MG63 (cell line): Measurements from ENCODE around the gene ZDHHC8. TPM values are rescaled to one million over a fixed set of nuclear protein-coding genes. Genes with fewer than 3 reads are reported as not detected.

Experiments
- DNase-seq: peaks from one replicate; pipeline ENCODE4 v3.0.0-alpha.2; 2020
- H3K27me3 ChIP-seq: fragments of 250-450 bp; sonication (Bioruptor Pico); 2 replicates; pipeline ENCODE4 v1.5.1; 2020; ENCODE audit warnings: mild to moderate bottlenecking, moderate library complexity
- H3K36me3 ChIP-seq: fragments of 250-450 bp; sonication (Bioruptor Pico); 2 replicates; pipeline ENCODE4 v1.5.1; 2020; ENCODE audit warnings: mild to moderate bottlenecking, moderate library complexity
- H3K4me3 ChIP-seq: fragments of 250-450 bp; sonication (Bioruptor Pico); 2 replicates; pipeline ENCODE4 v1.5.1; 2020; ENCODE audit warnings: mild to moderate bottlenecking, moderate library complexity
- H3K9me3 ChIP-seq: fragments of 250-450 bp; sonication (Bioruptor Pico); 2 replicates; pipeline ENCODE4 v1.5.1; 2020; ENCODE audit warnings: mild to moderate bottlenecking, moderate library complexity
- total RNA-seq: library from RNA; depleted of rRNA; stranded (reverse); fragments of >200 nt; shearing (Covaris generic); gene quantifications from 2 replicates; pipeline ENCODE4 v1.2.3, GENCODE V29; 2014; ENCODE audit warnings: low replicate concordance

ZDHHC8 gene
- total RNA-seq, 1 experiment from 2014 or later = 9.6 TPM

- peak; percentile 66 for DNase-seq
- no peaks in the 10 kb centered on the region for H3K9me3 ChIP-seq
- H3K36me3 ChIP-seq = peaks cover 9% of the 10 kb centered on the region
- H3K27me3 ChIP-seq = no peaks in the 10 kb centered on the region
- peak overlapping the region; percentile 69 for H3K4me3 ChIP-seq
These were observed 468 bp downstream of the ZDHHC8 start for GRCh38 chr22:20131859-20132685.

DNA sequence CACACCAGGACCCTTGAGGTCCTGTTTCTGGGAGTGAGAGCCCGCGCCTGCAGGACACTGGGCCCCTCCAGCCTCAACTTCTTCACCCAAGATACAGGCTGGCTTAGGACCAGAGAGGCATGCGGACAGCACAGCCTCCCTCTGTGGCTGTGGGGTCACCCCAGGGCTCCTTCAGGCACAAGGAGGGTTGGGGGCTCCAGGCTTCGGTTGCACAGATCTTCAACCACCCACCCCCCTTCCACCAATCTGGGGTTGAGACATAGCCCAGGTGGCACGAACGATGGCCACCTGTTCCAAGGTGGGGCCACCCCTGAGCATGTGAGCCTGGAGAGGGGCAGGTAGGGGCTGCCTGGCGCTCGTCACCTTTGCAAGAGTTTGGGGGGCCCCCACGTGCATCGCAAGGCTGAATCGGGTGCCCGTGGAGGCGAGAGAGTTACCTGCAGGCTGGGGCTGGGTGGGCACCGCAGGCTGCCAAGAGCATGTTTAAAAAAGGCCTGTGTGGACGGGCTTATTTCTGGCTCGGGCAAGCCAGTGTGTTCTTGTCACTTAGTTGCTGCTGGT, 1.2 kb downstream of the ZDHHC8 start:
- H3K4me3 ChIP-seq = peak overlapping the region; percentile 69
- DNase-seq = no peak
- H3K9me3 ChIP-seq = no peaks in the 10 kb centered on the region
- no peaks in the 10 kb centered on the region for H3K27me3 ChIP-seq
- peaks cover 3% of the 10 kb centered on the region for H3K36me3 ChIP-seq

DNA sequence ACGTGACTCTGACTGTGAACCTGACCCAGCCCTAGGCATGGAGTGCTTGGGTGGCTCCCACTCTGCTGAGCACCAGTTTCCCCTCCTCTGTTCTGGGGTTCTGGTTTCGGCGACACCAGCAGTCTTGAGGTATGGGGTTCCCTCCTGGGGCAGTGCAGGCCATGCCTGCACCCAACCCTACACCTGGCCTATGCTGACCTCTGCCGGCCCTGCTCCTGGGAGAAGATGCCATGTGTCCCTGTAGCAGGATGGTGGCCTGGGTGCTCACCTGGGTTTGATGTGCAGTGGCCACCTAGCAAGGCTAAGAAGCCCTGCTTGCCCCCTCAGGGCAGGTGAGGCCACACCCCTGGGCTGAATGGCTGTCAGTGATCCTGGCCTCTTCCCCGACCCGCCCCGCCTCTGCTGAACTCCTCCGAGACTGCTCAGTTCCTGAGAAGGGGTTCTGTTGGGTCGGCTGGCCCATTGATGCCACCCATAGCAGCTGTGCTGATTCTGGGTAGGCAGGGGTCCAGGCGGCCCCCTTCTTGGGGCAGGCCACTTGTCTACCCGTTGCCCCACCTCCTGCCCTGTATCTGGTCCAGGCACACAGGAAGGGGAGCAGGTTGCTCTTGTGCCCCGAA, 2.4 kb downstream of the ZDHHC8 start:
- no peaks in the 10 kb centered on the region for H3K36me3 ChIP-seq
- H3K9me3 ChIP-seq = no peaks in the 10 kb centered on the region
- no peak overlapping the region for H3K4me3 ChIP-seq
- no peak for DNase-seq
- H3K27me3 ChIP-seq = no peaks in the 10 kb centered on the region

GRCh38 chr22:20135265-20135664, 3.7 kb downstream of the ZDHHC8 start:
- Histone ChIP-seq H3K27me3 (no peaks in the 10 kb centered on the region), H3K9me3 (no peaks in the 10 kb centered on the region), H3K4me3 (no peak overlapping the region), H3K36me3 (peaks cover 2% of the 10 kb centered on the region; the same call in 1 of the 2 replicates)
- no peak for DNase-seq

- H3K9me3 ChIP-seq = no peaks in the 10 kb centered on the region
- peaks cover 5% of the 10 kb centered on the region for H3K36me3 ChIP-seq
- H3K4me3 ChIP-seq = no peak overlapping the region
- no peaks in the 10 kb centered on the region for H3K27me3 ChIP-seq
- no peak for DNase-seq
These were observed 4.4 kb downstream of the ZDHHC8 start for GRCh38 chr22:20135806-20136602.

DNA sequence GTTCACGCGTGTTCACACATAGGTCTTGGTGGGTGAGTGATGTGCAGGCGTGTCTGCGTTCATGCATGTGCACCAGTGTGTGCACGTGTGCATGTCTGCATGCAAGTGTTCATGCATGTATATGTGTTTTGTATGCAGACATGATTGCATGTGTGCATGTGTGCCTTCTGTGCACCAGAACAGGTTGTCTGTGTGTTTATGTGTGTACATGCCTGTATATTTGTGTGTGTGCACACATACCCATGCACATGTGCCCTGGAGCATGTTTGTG, 4.9 kb downstream of the ZDHHC8 start:
- no peak overlapping the region for H3K4me3 ChIP-seq
- peaks cover 5% of the 10 kb centered on the region for H3K36me3 ChIP-seq
- no peaks in the 10 kb centered on the region for H3K27me3 ChIP-seq
- no peaks in the 10 kb centered on the region for H3K9me3 ChIP-seq
- no peak for DNase-seq

- Histone ChIP-seq H3K9me3 (no peaks in the 10 kb centered on the region), H3K36me3 (peaks cover 5% of the 10 kb centered on the region), H3K4me3 (no peak overlapping the region), H3K27me3 (no peaks in the 10 kb centered on the region)
- no peak for DNase-seq
These were observed 5.5 kb downstream of the ZDHHC8 start for GRCh38 chr22:20137113-20137512.

DNA sequence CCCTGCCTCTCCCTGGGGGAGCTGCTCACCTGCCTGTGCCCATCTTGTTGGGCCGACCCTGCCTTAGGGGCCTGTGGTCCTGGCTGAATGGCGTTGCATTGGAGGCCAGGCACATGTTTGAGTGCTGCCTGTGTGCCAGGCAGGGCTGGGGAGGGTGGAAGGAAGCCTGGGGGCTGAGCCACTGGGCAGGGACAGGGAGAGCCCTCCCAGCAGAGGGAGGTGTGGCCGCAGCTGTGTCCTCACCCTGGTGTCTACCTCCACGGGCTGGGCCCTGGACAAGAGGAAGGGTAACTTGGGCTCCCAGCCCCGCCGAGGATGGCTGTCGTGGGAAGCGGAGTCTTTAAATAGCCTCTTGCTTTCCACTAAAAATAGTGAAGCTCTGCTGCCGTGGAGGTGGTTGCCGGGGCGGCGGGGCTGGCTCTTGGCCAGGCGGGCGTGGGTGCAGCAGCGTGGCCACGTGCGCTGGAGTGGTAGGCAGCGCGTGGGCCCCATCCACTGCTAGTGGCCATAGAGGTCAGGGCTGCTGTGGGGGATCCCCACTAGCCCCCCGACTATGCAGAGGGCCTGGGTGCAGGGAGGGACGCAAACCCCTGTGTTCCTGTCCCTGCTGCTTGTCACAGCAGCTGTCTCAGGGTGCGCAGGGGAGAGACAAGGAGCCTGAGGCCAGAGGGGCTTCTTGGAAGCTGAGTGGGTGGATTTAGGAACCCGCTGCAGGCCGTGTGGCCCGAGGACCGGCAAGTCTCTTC, 6.2 kb downstream of the ZDHHC8 start:
- Histone ChIP-seq H3K9me3 (no peaks in the 10 kb centered on the region), H3K4me3 (no peak overlapping the region), H3K27me3 (no peaks in the 10 kb centered on the region), H3K36me3 (peaks cover 5% of the 10 kb centered on the region)
- DNase-seq = no peak

GRCh38 chr22:20138417-20138738, 6.8 kb downstream of the ZDHHC8 start:
- Histone ChIP-seq H3K4me3 (no peak overlapping the region), H3K27me3 (no peaks in the 10 kb centered on the region), H3K9me3 (no peaks in the 10 kb centered on the region), H3K36me3 (peaks cover 5% of the 10 kb centered on the region)
- DNase-seq = no peak

- no peaks in the 10 kb centered on the region for H3K27me3 ChIP-seq
- no peak for DNase-seq
- H3K4me3 ChIP-seq = no peak overlapping the region
- peaks cover 5% of the 10 kb centered on the region for H3K36me3 ChIP-seq
- H3K9me3 ChIP-seq = no peaks in the 10 kb centered on the region
These were observed 7.3 kb downstream of the ZDHHC8 start for GRCh38 chr22:20138868-20139267.

GRCh38 chr22:20139391-20140106, 7.9 kb downstream of the ZDHHC8 start:
- H3K4me3 ChIP-seq = no peak overlapping the region
- no peaks in the 10 kb centered on the region for H3K27me3 ChIP-seq
- no peaks in the 10 kb centered on the region for H3K9me3 ChIP-seq
- peaks cover 5% of the 10 kb centered on the region for H3K36me3 ChIP-seq
- DNase-seq = no peak

DNA sequence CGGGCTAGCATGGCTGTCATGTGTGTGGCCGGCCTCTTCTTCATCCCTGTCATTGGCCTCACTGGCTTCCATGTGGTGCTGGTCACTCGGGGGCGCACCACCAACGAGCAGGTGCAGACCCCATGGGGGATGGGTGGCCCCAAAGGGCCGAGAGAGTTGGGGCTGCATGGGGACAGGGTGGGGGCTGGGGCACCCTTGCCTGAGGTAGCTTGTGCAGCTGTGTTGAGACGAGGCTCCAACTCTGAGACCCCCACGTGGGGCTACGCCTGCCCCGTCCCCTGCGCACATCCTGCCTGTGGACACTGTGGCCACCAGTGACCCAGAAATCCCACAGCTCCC, 8.5 kb downstream of the ZDHHC8 start:
- no peak for DNase-seq

DNA sequence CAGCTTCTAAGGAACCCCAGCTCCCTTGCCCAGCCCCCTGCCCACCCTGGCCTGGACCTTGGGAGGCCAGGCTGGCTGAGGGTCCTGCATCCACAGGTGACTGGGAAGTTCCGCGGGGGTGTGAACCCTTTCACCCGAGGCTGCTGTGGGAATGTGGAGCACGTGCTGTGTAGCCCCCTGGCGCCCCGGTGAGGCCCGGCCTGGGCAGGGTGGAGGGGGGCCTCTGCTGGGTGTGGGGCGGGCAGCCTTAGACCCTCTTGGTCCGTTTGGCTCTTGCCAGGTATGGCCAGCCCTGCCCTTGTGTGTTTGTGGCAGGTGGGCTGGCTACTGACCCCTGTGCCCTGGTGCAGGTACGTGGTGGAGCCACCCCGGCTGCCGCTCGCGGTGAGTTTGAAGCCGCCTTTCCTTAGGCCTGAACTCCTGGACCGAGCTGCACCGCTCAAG, 8.9 kb downstream of the ZDHHC8 start:
- Histone ChIP-seq H3K9me3 (no peaks in the 10 kb centered on the region), H3K4me3 (no peak overlapping the region), H3K27me3 (no peaks in the 10 kb centered on the region), H3K36me3 (peaks cover 5% of the 10 kb centered on the region)
- no peak for DNase-seq

More for the DNA sequence above, 8.5 kb downstream of the ZDHHC8 start:
- H3K27me3 ChIP-seq = no peaks in the 10 kb centered on the region
- H3K4me3 ChIP-seq = no peak overlapping the region
- H3K36me3 ChIP-seq = peaks cover 5% of the 10 kb centered on the region
- no peaks in the 10 kb centered on the region for H3K9me3 ChIP-seq

- Histone ChIP-seq H3K4me3 (no peak overlapping the region), H3K27me3 (no peaks in the 10 kb centered on the region), H3K9me3 (no peaks in the 10 kb centered on the region), H3K36me3 (peaks cover 5% of the 10 kb centered on the region)
- no peak for DNase-seq
These were observed 9.8 kb downstream of the ZDHHC8 start for GRCh38 chr22:20141186-20142077.
